HepG2 (cell line): ENCODE measurements around the gene TBX3. TPM values are rescaled to one million over a fixed set of nuclear protein-coding genes. Genes with fewer than 3 reads are reported as not detected.

Source experiments
- ESRRA ChIP-seq: sonication (generic); formaldehyde crosslinking; IDR thresholded peaks from 2 replicates; pipeline ENCODE4 v1.5.1; 2020; ENCODE audit warnings: mild to moderate bottlenecking, low read depth, missing genetic modification reagents
- JDP2 ChIP-seq: sonication (generic); formaldehyde crosslinking; IDR thresholded peaks from 2 replicates; pipeline ENCODE4 v1.8.1; 2022; ENCODE audit warnings: missing genetic modification reagents, borderline replicate concordance
- MED13 ChIP-seq: sonication (generic); formaldehyde crosslinking; IDR thresholded peaks from 2 replicates; pipeline ENCODE4 v1.5.0; 2020; ENCODE audit warnings: missing genetic modification reagents
- MTA1 ChIP-seq: sonication (generic); formaldehyde crosslinking; IDR thresholded peaks from 2 replicates; pipeline ENCODE4 v1.4.0; 2020; ENCODE audit warnings: missing genetic modification reagents, mild to moderate bottlenecking, borderline replicate concordance
- NONO ChIP-seq, 2 experiments: fragments of 450-650 bp in 1 of 2; sonication (generic) in 1 of 2; formaldehyde crosslinking in 1 of 2; IDR thresholded peaks in 1 of 2; conservative IDR thresholded peaks in 1 of 2; 2 replicates each; pipeline versions ENCODE4 v1.6.1 to v1.8.0; 2017 to 2022; ENCODE audit warnings: mild to moderate bottlenecking in 1 of 2, missing genetic modification reagents in 1 of 2, moderate library complexity in 1 of 2
- STAT5B ChIP-seq: sonication (generic); formaldehyde crosslinking; IDR thresholded peaks from 2 replicates; pipeline ENCODE4 v1.4.0; 2020; ENCODE audit warnings: missing genetic modification reagents
- TEAD3 ChIP-seq: optimal IDR thresholded peaks from 2 replicates; pipeline ENCODE3; 2016; ENCODE audit warnings: borderline replicate concordance
- ZBTB1 ChIP-seq: sonication (generic); formaldehyde crosslinking; IDR thresholded peaks from 2 replicates; pipeline ENCODE4 v1.4.0; 2020; ENCODE audit warnings: missing genetic modification reagents, borderline replicate concordance
- ZFP1 ChIP-seq: IDR thresholded peaks from 2 replicates; pipeline ENCODE4 v1.6.1; 2016
- ZNF292 ChIP-seq: sonication (generic); formaldehyde crosslinking; IDR thresholded peaks from 2 replicates; pipeline ENCODE4 v1.8.1; 2022; ENCODE audit warnings: mild to moderate bottlenecking, low read depth, missing genetic modification reagents, borderline replicate concordance
- ZNF44 ChIP-seq: sonication (generic); formaldehyde crosslinking; IDR thresholded peaks from 2 replicates; pipeline ENCODE4 v1.5.1; 2020; ENCODE audit warnings: mild to moderate bottlenecking, missing genetic modification reagents
- ZNF607 ChIP-seq: sonication (generic); formaldehyde crosslinking; IDR thresholded peaks from 2 replicates; pipeline ENCODE4 v1.5.1; 2020; ENCODE audit warnings: missing genetic modification reagents, mild to moderate bottlenecking, borderline replicate concordance
- ZNF713 ChIP-seq: sonication (generic); formaldehyde crosslinking; IDR thresholded peaks from 2 replicates; pipeline ENCODE4 v1.4.0; 2020; ENCODE audit warnings: mild to moderate bottlenecking, missing genetic modification reagents
- ZSCAN29 ChIP-seq: sonication (generic); formaldehyde crosslinking; conservative IDR thresholded peaks from 2 replicates; pipeline ENCODE4 v1.4.0; 2020; ENCODE audit warnings: mild to moderate bottlenecking, missing genetic modification reagents
- polyA plus RNA-seq, 8 experiments: library from polyadenylated mRNA; depleted of rRNA in 3 of 8; stranded (reverse) in 7 of 8; unstranded in 1 of 8; fragments of >200 nt; fragmentation: Illumina TruSeq in 4 of 8; extraction: Trizol in 4 of 8; gene quantifications; 2 replicates each; pipeline versions ENCODE4 v1.2.1 to v1.2.3, GENCODE V29; 2011 to 2016; ENCODE audit warnings: low read depth in 4 of 8, missing spikeins in 1 of 8, mixed read lengths in 1 of 8; ENCODE audit not compliant: insufficient read depth in 1 of 8
- total RNA-seq, 5 experiments: library from RNA; depleted of rRNA; stranded (reverse); fragments of >200 nt; fragmentation: Illumina TruSeq; extraction: Trizol; gene quantifications; 2 replicates each; pipeline ENCODE4 v1.2.3, GENCODE V29; 2016; ENCODE audit warnings: low read depth in 1 of 5
- TF ChIP-seq, protein P1 (sequence below): sonication (generic); formaldehyde crosslinking; IDR thresholded peaks from 2 replicates; pipeline ENCODE4 v1.8.0; 2022; ENCODE audit warnings: mild to moderate bottlenecking, missing genetic modification reagents, borderline replicate concordance
- TF ChIP-seq, protein P2 (sequence below): sonication (generic); formaldehyde crosslinking; IDR thresholded peaks from 2 replicates; pipeline ENCODE4 v1.8.1; 2023; ENCODE audit warnings: mild to moderate bottlenecking, inconsistent platforms, moderate library complexity, missing genetic modification reagents, borderline replicate concordance
- TF ChIP-seq, protein P3 (sequence below): sonication (generic); formaldehyde crosslinking; IDR thresholded peaks from 2 replicates; pipeline ENCODE4 v1.4.0; 2020; ENCODE audit warnings: missing genetic modification reagents, borderline replicate concordance
- TF ChIP-seq, protein P4 (sequence below): IDR thresholded peaks from 2 replicates; pipeline ENCODE4 v1.6.1; 2016; ENCODE audit warnings: low read depth
- TF ChIP-seq, protein P5 (sequence below): IDR thresholded peaks from 2 replicates; pipeline ENCODE4 v1.6.1; 2016; ENCODE audit warnings: missing compliant biosample characterization, missing genetic modification reagents, borderline replicate concordance

The TBX3 gene
- total and polyA plus RNA-seq, 2 of the 13 experiments (the other 11 are each of a cell fraction or from before 2014, with no cell fraction given) = 27.1 to 42.4 TPM

DNA sequence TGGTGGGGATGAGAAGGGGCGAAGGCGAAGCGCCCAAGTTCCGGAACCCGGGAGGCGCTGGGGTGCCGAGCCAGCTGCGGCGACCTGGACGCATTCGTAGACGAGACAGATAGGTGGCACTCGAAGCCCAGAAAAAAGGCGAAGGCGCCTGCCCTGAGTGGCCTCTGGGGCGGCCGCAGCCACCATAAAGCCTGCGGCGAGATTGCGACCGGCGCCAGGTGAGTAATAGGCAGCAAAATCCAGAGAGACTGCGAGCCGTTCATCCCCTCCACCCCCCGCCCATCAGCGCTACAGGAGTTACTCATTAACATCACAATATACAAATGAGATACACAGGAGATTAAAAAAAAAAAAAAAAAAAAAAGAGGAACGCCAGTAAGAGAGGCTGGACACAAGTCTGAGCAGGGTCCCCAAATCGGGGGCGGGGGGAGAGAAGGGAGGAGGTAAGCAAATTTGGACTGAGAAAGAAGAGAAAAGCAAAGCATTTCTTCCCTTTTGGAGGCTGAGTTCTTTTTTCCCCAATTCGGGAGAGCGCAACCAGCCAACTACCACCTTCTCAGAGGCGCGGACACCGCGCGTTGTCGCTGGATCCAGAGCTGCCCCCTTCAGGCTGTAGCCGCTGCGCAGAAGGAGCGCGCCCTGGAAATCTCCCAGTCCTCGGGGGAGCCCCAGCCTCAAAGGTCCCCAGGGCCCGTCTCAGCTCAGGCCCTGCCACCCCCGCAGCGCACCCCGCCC lies 15.7 kb downstream of the TBX3 start (continued):
- TF ChIP-seq ZBTB1 (CRISPR knock-in tag) (no peak), ZFP1 (no peak), ZNF713 (CRISPR knock-in tag) (no peak), MTA1 (CRISPR knock-in tag) (no peak; the same call in 1 of the 2 replicates), ZNF607 (CRISPR knock-in tag) (peak; percentile 14; the same call in 1 of the 2 replicates), MED13 (CRISPR knock-in tag) (no peak), ZNF292 (CRISPR knock-in tag) (0 out of 2 replicates have a peak, but pooled peaks have one; percentile 12), STAT5B (CRISPR knock-in tag) (no peak), ESRRA (CRISPR knock-in tag) (no peak), TEAD3 (no peak), ZNF44 (CRISPR knock-in tag) (no peak), JDP2 (CRISPR knock-in tag) (no peak), ZSCAN29 (CRISPR knock-in tag) (no peak), NONO (IDR thresholded peaks at IDR 0.05) (no peak), NONO (CRISPR knock-in tag; conservative IDR thresholded peaks at IDR 0.05) (0 out of 2 replicates have a peak, but pooled peaks have one; percentile 37)
- TF ChIP-seq, protein P1, sequence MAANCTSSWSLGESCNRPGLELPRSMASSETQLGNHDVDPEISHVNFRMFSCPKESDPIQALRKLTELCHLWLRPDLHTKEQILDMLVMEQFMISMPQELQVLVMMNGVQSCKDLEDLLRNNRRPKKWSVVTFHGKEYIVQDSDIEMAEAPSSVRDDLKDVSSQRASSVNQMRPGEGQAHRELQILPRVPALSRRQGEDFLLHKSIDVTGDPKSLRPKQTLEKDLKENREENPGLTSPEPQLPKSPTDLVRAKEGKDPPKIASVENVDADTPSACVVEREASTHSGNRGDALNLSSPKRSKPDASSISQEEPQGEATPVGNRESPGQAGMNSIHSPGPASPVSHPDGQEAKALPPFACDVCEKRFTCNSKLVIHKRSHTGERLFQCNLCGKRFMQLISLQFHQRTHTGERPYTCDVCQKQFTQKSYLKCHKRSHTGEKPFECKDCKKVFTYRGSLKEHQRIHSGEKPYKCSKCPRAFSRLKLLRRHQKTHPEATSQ (CRISPR knock-in tag) = no peak
- TF ChIP-seq, protein P2, sequence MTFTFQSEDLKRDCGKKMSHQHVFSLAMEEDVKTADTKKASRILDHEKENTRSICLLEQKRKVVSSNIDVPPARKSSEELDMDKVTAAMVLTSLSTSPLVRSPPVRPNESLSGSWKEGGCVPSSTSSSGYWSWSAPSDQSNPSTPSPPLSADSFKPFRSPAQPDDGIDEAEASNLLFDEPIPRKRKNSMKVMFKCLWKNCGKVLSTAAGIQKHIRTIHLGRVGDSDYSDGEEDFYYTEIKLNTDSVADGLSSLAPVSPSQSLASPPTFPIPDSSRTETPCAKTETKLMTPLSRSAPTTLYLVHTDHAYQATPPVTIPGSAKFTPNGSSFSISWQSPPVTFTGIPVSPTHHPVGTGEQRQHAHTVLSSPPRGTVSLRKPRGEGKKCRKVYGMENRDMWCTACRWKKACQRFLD (CRISPR knock-in tag) = no peak
- TF ChIP-seq, protein P3, sequence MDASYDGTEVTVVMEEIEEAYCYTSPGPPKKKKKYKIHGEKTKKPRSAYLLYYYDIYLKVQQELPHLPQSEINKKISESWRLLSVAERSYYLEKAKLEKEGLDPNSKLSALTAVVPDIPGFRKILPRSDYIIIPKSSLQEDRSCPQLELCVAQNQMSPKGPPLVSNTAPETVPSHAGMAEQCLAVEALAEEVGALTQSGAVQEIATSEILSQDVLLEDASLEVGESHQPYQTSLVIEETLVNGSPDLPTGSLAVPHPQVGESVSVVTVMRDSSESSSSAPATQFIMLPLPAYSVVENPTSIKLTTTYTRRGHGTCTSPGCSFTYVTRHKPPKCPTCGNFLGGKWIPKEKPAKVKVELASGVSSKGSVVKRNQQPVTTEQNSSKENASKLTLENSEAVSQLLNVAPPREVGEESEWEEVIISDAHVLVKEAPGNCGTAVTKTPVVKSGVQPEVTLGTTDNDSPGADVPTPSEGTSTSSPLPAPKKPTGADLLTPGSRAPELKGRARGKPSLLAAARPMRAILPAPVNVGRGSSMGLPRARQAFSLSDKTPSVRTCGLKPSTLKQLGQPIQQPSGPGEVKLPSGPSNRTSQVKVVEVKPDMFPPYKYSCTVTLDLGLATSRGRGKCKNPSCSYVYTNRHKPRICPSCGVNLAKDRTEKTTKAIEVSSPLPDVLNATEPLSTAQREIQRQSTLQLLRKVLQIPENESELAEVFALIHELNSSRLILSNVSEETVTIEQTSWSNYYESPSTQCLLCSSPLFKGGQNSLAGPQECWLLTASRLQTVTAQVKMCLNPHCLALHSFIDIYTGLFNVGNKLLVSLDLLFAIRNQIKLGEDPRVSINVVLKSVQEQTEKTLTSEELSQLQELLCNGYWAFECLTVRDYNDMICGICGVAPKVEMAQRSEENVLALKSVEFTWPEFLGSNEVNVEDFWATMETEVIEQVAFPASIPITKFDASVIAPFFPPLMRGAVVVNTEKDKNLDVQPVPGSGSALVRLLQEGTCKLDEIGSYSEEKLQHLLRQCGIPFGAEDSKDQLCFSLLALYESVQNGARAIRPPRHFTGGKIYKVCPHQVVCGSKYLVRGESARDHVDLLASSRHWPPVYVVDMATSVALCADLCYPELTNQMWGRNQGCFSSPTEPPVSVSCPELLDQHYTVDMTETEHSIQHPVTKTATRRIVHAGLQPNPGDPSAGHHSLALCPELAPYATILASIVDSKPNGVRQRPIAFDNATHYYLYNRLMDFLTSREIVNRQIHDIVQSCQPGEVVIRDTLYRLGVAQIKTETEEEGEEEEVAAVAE = no peak
- TF ChIP-seq, protein P4, sequence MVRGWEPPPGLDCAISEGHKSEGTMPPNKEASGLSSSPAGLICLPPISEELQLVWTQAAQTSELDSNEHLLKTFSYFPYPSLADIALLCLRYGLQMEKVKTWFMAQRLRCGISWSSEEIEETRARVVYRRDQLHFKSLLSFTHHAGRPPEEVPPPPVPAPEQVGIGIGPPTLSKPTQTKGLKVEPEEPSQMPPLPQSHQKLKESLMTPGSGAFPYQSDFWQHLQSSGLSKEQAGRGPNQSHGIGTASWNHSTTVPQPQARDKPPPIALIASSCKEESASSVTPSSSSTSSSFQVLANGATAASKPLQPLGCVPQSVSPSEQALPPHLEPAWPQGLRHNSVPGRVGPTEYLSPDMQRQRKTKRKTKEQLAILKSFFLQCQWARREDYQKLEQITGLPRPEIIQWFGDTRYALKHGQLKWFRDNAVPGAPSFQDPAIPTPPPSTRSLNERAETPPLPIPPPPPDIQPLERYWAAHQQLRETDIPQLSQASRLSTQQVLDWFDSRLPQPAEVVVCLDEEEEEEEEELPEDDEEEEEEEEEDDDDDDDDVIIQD (CRISPR knock-in tag) = no peak
- TF ChIP-seq, protein P5, sequence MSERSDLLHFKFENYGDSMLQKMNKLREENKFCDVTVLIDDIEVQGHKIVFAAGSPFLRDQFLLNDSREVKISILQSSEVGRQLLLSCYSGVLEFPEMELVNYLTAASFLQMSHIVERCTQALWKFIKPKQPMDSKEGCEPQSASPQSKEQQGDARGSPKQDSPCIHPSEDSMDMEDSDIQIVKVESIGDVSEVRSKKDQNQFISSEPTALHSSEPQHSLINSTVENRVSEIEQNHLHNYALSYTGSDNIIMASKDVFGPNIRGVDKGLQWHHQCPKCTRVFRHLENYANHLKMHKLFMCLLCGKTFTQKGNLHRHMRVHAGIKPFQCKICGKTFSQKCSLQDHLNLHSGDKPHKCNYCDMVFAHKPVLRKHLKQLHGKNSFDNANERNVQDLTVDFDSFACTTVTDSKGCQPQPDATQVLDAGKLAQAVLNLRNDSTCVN (CRISPR knock-in tag) = peak; percentile 2; the same call in 1 of the 2 replicates
